Stimulated activated CD4-positive, alpha-beta T cell treated with anti-CD3 and anti-CD28 coated beads, Interleukin-12 subunit alpha, Interleukin-12 subunit beta, amount 100 ng/mL, for 4 hours (primary cell): Measurements from ENCODE around the gene SLC66A2.

Experiments
- DNase-seq: peaks from one replicate; pipeline ENCODE4 v3.0.0-alpha.2; 2020

The SLC66A2 gene

GRCh38 chr18:79864006-79864725 is 87.3 kb downstream of the SLC66A2 start:
- no peak for DNase-seq

- DNase-seq = no peak
These were observed 88.1 kb downstream of the SLC66A2 start for GRCh38 chr18:79863161-79864005.

DNA sequence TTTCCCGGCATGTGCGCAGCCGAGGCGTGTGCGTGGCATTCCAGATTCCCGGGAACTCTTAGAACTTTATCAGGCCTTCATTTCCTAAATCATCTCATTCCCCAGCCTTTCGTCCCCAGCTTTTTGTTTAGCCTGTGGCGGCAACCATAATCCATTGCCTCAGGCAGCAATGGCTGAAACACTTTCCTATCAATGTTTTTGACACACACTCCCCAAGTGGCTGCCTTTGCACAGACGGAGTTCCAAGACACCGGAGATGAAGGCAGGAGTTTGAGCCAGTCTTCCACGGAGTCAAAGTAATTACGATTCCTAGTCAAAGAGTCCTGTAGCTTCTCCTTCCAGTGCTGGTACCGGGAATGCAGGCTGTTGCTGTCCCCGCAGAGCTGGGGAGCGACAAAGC is 88.9 kb downstream of the SLC66A2 start:
- no peak for DNase-seq

GRCh38 chr18:79861687-79862086 is 89.8 kb downstream of the SLC66A2 start:
- no peak for DNase-seq

DNA sequence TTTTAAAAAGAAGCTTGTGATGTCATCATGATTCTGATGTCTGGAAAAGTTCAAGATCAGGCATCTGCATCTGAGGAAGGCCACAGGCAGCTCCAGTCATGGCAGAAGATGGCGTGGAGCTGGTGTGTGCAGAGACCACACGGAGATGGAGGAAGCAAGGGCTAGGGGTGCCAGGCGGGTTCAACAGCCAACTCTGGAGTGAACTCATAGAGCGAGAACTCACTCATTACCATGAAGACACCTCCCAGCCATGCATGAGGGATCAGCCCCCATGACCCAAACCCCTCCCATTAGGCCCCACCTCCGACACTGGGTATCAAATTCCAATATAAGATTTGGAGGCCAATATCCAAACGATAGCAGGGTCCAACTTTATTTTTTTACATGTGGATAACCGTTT is 92.1 kb downstream of the SLC66A2 start:
- no peak for DNase-seq

DNA sequence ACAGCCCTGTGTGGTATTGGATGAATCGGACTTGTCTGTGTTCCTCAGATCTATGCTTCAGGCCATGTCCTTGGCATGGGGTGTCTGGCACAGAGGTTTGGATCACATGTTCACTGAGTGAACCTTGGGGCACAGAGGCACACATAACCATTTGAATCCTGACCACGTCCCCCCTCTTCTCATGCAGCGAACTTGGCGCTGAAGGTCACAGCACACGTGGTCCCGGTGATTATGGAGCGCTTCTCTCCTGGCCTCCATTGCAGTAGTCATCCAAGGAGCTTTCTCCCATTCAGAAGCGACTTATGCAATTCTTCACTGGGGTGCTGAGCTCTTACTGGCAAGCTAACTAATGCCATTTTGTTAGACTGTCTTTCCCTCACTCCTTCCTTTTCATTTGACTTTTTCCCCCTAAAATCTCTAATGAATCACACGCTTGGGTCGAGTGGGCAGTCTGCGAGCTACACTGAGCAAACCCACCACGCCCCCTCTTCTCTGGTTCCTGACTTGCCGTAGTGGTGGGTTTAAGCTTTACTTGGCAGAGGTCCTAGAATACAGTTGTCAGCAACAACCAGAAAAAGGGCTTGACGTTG is 94.3 kb downstream of the SLC66A2 start:
- DNase-seq = no peak

- DNase-seq = no peak
These were observed 95.1 kb downstream of the SLC66A2 start for GRCh38 chr18:79856119-79857007.

- DNase-seq = no peak
These were observed 96.1 kb downstream of the SLC66A2 start for GRCh38 chr18:79855147-79855933.

DNA sequence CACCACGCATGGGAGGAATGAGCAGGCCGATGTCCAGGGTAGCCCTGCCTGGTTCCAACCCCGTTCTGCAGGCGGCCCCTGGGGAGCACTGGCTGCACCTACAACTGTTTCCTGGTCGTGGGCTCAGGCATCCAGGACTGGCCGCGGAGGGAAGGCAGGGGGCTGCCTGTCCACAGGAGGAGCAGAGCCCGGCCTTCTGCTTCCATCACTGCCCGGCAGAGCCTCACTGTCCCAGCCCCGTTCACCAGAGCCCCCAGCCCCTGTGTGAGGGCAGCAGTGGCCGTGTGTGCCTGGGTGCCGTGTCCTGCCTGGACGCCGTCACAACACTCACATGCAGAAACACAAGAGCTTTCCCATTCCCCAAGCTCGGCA is 97.5 kb downstream of the SLC66A2 start:
- no peak for DNase-seq

GRCh38 chr18:79853303-79853992 is 98.0 kb downstream of the SLC66A2 start:
- DNase-seq = no peak

DNA sequence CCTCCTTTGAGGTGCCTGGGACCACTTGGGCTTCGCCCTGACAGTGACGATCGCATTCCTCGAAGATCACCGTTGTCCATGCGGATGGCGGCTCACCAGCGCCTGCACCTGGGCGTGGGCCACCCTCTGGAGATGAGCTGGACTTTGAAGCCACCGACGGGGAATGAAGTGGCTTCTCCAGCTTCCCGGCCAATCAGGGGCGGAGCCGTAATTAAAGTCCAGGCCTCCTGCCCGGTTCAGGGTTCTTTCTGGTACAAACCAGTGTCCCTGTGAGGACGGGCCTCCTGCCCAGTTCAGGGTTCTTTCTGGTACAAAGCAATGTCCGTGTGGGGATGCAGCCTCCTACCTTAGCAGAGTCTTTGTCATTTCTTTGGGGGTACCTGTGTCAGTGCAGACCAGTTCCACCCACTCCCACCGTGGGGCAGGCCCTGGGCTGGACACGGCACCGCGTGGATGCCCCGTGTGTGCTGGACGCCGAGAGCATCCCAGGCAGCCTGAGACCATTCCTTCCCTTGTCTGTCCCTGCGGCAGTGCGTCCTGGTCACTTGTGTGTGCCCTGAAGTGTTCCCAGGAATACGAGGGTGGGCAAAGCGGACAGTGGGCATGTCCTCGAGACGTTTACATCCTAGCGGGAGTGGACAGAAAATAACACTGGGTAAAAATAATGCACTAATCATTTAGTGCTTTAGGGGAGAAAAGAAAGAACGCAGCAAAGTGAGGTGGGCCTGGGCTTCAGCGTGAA is 98.7 kb downstream of the SLC66A2 start:
- no peak for DNase-seq
